ENCODE data around the gene CCDC6.

Gene CCDC6

GRCh38 chr10:59757966-59758365, 148.4 kb downstream of the CCDC6 start:
- no peak for DNase-seq (ENCODE audit: extremely low spot score)
- ChIA-PET POLR2A (no interaction called here), CTCF (interaction anchor here (0.6 kb wide), 1 partner anchor 43 kb away, joined by 4 read pairs; no protein-coding TSS in a partner anchor)
- TF ChIP-seq SP1 (IDR thresholded peaks at IDR 0.05), result no peak
- no peak for TF ChIP-seq LEF1 (IDR thresholded peaks at IDR 0.05; ENCODE audit: borderline replicate concordance)
- no peak for TF ChIP-seq PKNOX1 (IDR thresholded peaks at IDR 0.05)
- no peak for TF ChIP-seq TARDBP (IDR thresholded peaks at IDR 0.05)
- TF ChIP-seq L3MBTL2 (conservative IDR thresholded peaks at IDR 0.05), result no peak
- TF ChIP-seq NFRKB (IDR thresholded peaks at IDR 0.05), result no peak
- no peak for TF ChIP-seq ARNT (IDR thresholded peaks at IDR 0.05)
- no peak for TF ChIP-seq FOXM1 (IDR thresholded peaks at IDR 0.05; ENCODE audit: borderline replicate concordance)
- no peak for TF ChIP-seq FOXK2 (IDR thresholded peaks at IDR 0.05)
- no peak for TF ChIP-seq SUZ12 (IDR thresholded peaks at IDR 0.05)
- TF ChIP-seq HDGF (IDR thresholded peaks at IDR 0.05; ENCODE audit: borderline replicate concordance), result no peak
- TF ChIP-seq FOXA1 (IDR thresholded peaks at IDR 0.05), result no peak
- no peak for TF ChIP-seq CTBP1 (IDR thresholded peaks at IDR 0.05; ENCODE audit: borderline replicate concordance)

GRCh38 chr10:59754951-59755350, 151.4 kb downstream of the CCDC6 start:
- TF ChIP-seq TARDBP (IDR thresholded peaks at IDR 0.05) (no peak), NFRKB (IDR thresholded peaks at IDR 0.05) (no peak), FOXM1 (IDR thresholded peaks at IDR 0.05; ENCODE audit: borderline replicate concordance) (no peak), ELF4 (IDR thresholded peaks at IDR 0.05) (no peak), L3MBTL2 (conservative IDR thresholded peaks at IDR 0.05) (no peak), PKNOX1 (IDR thresholded peaks at IDR 0.05) (no peak), FOXK2 (IDR thresholded peaks at IDR 0.05) (no peak), SP1 (IDR thresholded peaks at IDR 0.05) (no peak), LEF1 (IDR thresholded peaks at IDR 0.05; ENCODE audit: borderline replicate concordance) (no peak), HDGF (IDR thresholded peaks at IDR 0.05; ENCODE audit: borderline replicate concordance) (no peak), SUZ12 (IDR thresholded peaks at IDR 0.05) (no peak), BHLHE40 (IDR thresholded peaks at IDR 0.05; ENCODE audit: borderline replicate concordance) (no peak), ARNT (IDR thresholded peaks at IDR 0.05) (no peak), ZNF384 (IDR thresholded peaks at IDR 0.05) (no peak), FOXA1 (IDR thresholded peaks at IDR 0.05) (no peak)
- POLR2A ChIA-PET, result no interaction called here
- CTCF ChIA-PET, result no interaction called here
- DNase-seq (ENCODE audit: extremely low spot score), result no peak

GRCh38 chr10:59753267-59753666, 153.1 kb downstream of the CCDC6 start, which contains the start of gene MRLN:
TSS of gene MRLN (minus strand) at chr10:59753455.
- CTCF ChIA-PET, result no interaction called here

GRCh38 chr10:59752278-59752940, 153.9 kb downstream of the CCDC6 start:
- CTCF ChIA-PET, result no interaction called here

More at GRCh38 chr10:59753267-59753666, 153.1 kb downstream of the CCDC6 start, which contains the start of gene MRLN:
- TF ChIP-seq BHLHE40 (IDR thresholded peaks at IDR 0.05; ENCODE audit: borderline replicate concordance), result no peak
- TF ChIP-seq SP1 (IDR thresholded peaks at IDR 0.05), result no peak
- TF ChIP-seq NFRKB (IDR thresholded peaks at IDR 0.05), result no peak
- no peak for TF ChIP-seq CTBP1 (IDR thresholded peaks at IDR 0.05; ENCODE audit: borderline replicate concordance)
- no peak for TF ChIP-seq ELF4 (IDR thresholded peaks at IDR 0.05)
- no peak for TF ChIP-seq LEF1 (IDR thresholded peaks at IDR 0.05; ENCODE audit: borderline replicate concordance)
- no peak for TF ChIP-seq ARNT (IDR thresholded peaks at IDR 0.05)
- no peak for TF ChIP-seq HDGF (IDR thresholded peaks at IDR 0.05; ENCODE audit: borderline replicate concordance)
- no peak for TF ChIP-seq FOXA1 (IDR thresholded peaks at IDR 0.05)
- no peak for TF ChIP-seq L3MBTL2 (conservative IDR thresholded peaks at IDR 0.05)
- TF ChIP-seq FOXK2 (IDR thresholded peaks at IDR 0.05), result no peak
- no peak for TF ChIP-seq SUZ12 (IDR thresholded peaks at IDR 0.05)
- no peak for TF ChIP-seq FOXM1 (IDR thresholded peaks at IDR 0.05; ENCODE audit: borderline replicate concordance)
- no peak for TF ChIP-seq PKNOX1 (IDR thresholded peaks at IDR 0.05)
- no peak for TF ChIP-seq ZNF384 (IDR thresholded peaks at IDR 0.05)
- TF ChIP-seq TARDBP (IDR thresholded peaks at IDR 0.05), result no peak
- POLR2A ChIA-PET, result no interaction called here
- no peak for DNase-seq (ENCODE audit: extremely low spot score)

More at GRCh38 chr10:59752278-59752940, 153.9 kb downstream of the CCDC6 start:
- POLR2A ChIA-PET, result no interaction called here
- TF ChIP-seq FOXK2 (IDR thresholded peaks at IDR 0.05), result no peak
- no peak for TF ChIP-seq PKNOX1 (IDR thresholded peaks at IDR 0.05)
- no peak for TF ChIP-seq FOXA1 (IDR thresholded peaks at IDR 0.05)
- TF ChIP-seq ZNF384 (IDR thresholded peaks at IDR 0.05), result no peak
- no peak for TF ChIP-seq CTBP1 (IDR thresholded peaks at IDR 0.05; ENCODE audit: borderline replicate concordance)
- TF ChIP-seq BHLHE40 (IDR thresholded peaks at IDR 0.05; ENCODE audit: borderline replicate concordance), result no peak
- TF ChIP-seq ARNT (IDR thresholded peaks at IDR 0.05), result no peak
- no peak for TF ChIP-seq NFRKB (IDR thresholded peaks at IDR 0.05)
- no peak for TF ChIP-seq SUZ12 (IDR thresholded peaks at IDR 0.05)
- no peak for TF ChIP-seq ELF4 (IDR thresholded peaks at IDR 0.05)
- TF ChIP-seq FOXM1 (IDR thresholded peaks at IDR 0.05; ENCODE audit: borderline replicate concordance), result no peak
- TF ChIP-seq L3MBTL2 (conservative IDR thresholded peaks at IDR 0.05), result no peak
- no peak for TF ChIP-seq HDGF (IDR thresholded peaks at IDR 0.05; ENCODE audit: borderline replicate concordance)
- no peak for TF ChIP-seq TARDBP (IDR thresholded peaks at IDR 0.05)
- TF ChIP-seq SP1 (IDR thresholded peaks at IDR 0.05), result no peak
- no peak for TF ChIP-seq LEF1 (IDR thresholded peaks at IDR 0.05; ENCODE audit: borderline replicate concordance)
- DNase-seq (ENCODE audit: extremely low spot score), result no peak

Data from HEK293T (cell line).